Measurements from ENCODE around the gene STXBP1. TPM values are rescaled to one million over a fixed set of nuclear protein-coding genes. Genes with fewer than 3 reads are reported as not detected.

Gene STXBP1
- total RNA-seq, 2 donors from 2014 or later = 8.2 to 15.8 TPM

- no peak overlapping the region for H3K27ac ChIP-seq
- no peaks in the 10 kb centered on the region for H3K9me3 ChIP-seq
- H3K27me3 ChIP-seq = no peaks in the 10 kb centered on the region
- no peak for TF ChIP-seq CTCF (IDR thresholded peaks at IDR 0.05)
- H3K4me1 ChIP-seq = no peaks in the 10 kb centered on the region
- no peak overlapping the region for H3K9ac ChIP-seq (ENCODE audit: low read depth in 2 of 2, low read length in 2 of 2)
- intact Hi-C loops (cut with DNase I) = no loop called here
- H3K36me3 ChIP-seq = no peaks in the 10 kb centered on the region
- H3K4me3 ChIP-seq = no peak overlapping the region
- no peak for DNase-seq
Observed at GRCh38 chr9:127651697-127652610, 39.9 kb downstream of the STXBP1 start.

- no peaks in the 10 kb centered on the region for H3K4me1 ChIP-seq
- H3K27ac ChIP-seq = no peak overlapping the region
- no peak overlapping the region for H3K9ac ChIP-seq (ENCODE audit: low read depth in 2 of 2, low read length in 2 of 2)
- H3K36me3 ChIP-seq = no peaks in the 10 kb centered on the region
- DNase-seq = no peak
- H3K4me3 ChIP-seq = no peak overlapping the region
- intact Hi-C loops (cut with DNase I) = no loop called here
- no peaks in the 10 kb centered on the region for H3K9me3 ChIP-seq
- H3K27me3 ChIP-seq = no peaks in the 10 kb centered on the region
- no peak for TF ChIP-seq CTCF (IDR thresholded peaks at IDR 0.05)
Observed at GRCh38 chr9:127652733-127653132, 40.7 kb downstream of the STXBP1 start.

- no peak for TF ChIP-seq CTCF (IDR thresholded peaks at IDR 0.05)
- no peaks in the 10 kb centered on the region for H3K4me1 ChIP-seq
- DNase-seq = no peak
Observed at GRCh38 chr9:127654619-127655018, 42.5 kb downstream of the STXBP1 start.

GRCh38 chr9:127658428-127658827 is 46.4 kb downstream of the STXBP1 start:
- H3K27me3 ChIP-seq = no peaks in the 10 kb centered on the region
- intact Hi-C loops (cut with DNase I) = no loop called here
- H3K9me3 ChIP-seq = no peaks in the 10 kb centered on the region
- H3K27ac ChIP-seq = no peak overlapping the region
- no peak for DNase-seq
- TF ChIP-seq CTCF (IDR thresholded peaks at IDR 0.05) = no peak
- H3K4me3 ChIP-seq = no peak overlapping the region
- no peak overlapping the region for H3K9ac ChIP-seq (ENCODE audit: low read depth in 2 of 2, low read length in 2 of 2)
- no peaks in the 10 kb centered on the region for H3K36me3 ChIP-seq
- H3K4me1 ChIP-seq = no peaks in the 10 kb centered on the region

More at GRCh38 chr9:127654619-127655018, 42.5 kb downstream of the STXBP1 start:
- Histone ChIP-seq H3K9ac (ENCODE audit: low read depth in 2 of 2, low read length in 2 of 2) (no peak overlapping the region), H3K9me3 (no peaks in the 10 kb centered on the region), H3K36me3 (no peaks in the 10 kb centered on the region), H3K27ac (no peak overlapping the region), H3K4me3 (no peak overlapping the region), H3K27me3 (no peaks in the 10 kb centered on the region)
- intact Hi-C loops (cut with DNase I) = no loop called here

- TF ChIP-seq CTCF (IDR thresholded peaks at IDR 0.05) = no peak
- Histone ChIP-seq H3K27ac (no peak overlapping the region), H3K4me1 (no peaks in the 10 kb centered on the region), H3K9me3 (no peaks in the 10 kb centered on the region), H3K36me3 (no peaks in the 10 kb centered on the region), H3K9ac (ENCODE audit: low read depth in 2 of 2, low read length in 2 of 2) (no peak overlapping the region), H3K4me3 (no peak overlapping the region), H3K27me3 (no peaks in the 10 kb centered on the region)
- DNase-seq = peak; percentile 44
- intact Hi-C loops (cut with DNase I) = no loop called here
Observed at GRCh38 chr9:127660886-127661741, 49.0 kb downstream of the STXBP1 start.
